NCI-H2171 (cell line): ENCODE data around the gene KCNA1.

ENCODE experiments used
- DNase-seq: peaks from one replicate; lab custom pipeline; 2025; lab: John Stamatoyannopoulos, UW

The KCNA1 gene

DNA sequence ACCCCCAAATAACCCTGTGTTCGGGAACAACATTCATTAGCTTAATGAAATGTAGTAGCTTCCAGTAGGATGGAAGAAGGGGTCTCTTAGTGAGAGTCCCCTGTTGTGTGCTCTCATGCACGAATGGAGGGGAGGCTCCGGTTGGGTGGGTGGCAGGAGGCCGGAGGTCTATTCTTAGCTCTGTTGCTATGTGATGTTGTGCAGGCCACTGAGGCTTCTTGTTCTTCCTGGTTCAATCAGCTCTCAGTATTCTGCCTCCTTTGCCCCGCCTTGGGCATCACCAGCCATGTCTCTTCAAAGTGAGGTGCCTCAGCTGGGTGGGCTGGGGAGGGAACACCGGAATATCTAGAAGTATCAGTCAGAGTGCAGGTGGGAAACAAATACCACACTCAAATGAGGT, 50.8 kb downstream of the KCNA1 start:
- DNase-seq: no peak

DNA sequence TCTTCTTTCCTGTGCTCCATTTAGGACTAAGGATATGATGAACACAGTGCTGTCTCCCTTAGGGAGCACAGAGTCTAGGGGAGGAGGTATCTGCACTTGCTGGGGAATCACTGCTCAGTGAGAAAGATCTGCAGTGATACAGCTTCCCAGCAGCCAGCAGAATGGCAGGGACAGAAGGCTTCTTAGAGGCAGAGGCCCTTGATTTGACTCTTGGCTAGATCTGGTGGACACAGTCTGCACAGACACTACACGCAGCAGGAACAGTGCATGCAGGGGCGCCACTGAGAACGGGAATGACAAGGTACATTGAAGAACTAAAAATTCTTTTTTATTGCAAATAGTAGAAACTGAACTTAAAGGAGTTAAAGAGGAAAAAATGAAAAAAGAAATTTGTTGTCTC, 51.6 kb downstream of the KCNA1 start:
- no peak for DNase-seq

DNA sequence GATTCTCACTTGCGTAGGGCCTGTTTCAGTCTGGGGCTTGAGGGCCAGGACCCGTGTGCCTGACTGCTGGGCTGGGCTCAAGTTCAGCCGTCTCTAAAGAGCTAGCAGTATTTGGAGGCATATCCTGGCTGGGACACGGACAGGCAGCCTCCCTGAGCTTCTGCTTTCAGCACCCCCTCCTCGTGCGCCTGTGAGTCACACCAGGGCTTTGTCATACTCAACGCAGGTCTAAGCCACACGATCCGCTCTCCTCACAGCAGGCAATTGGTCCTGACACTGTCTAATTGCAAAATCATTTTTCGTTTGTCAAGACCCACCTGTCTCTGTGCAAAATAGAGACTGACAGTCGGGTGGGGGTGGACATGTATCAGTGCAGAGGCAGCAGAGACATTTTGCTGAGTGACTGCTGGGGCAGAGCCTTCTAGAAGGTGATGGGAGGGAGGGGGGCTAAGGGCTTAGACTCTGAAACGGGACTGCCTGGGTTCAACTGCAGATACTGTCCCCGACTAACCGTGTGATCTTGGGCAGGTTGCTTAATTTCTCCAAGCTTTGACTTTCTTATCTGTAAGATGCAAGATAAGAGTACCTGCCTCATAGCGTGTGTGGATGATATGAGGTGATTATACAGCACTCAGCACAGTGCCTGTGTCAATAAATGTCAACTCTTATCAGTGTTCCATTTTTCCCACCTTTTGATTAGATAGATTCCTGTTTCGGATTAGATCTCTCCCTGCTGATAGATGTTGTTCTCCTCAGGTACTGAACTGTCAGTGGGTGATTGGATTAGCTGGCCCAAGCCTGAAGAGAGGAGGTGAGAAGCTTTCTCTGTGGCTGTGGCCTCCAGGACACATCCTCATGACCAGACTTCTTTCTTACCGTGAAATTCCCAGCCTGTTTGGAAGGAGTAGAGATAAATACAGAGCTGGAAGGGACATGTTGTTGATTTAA, 53.1 kb downstream of the KCNA1 start:
- no peak for DNase-seq
